Left lung (tissue), 10 donors: ENCODE data around the gene CD40. TPM values are rescaled to one million over a fixed set of nuclear protein-coding genes. Genes with fewer than 3 reads are reported as not detected.

Experiments used
- ATAC-seq: fragments of 200-7000 bp; cut with Tn5 transposase; one replicate; pipeline ENCODE4 v1.9.1; 2020; ENCODE audit warnings: moderate library complexity
- DNase-seq, 4 donors: peaks; one replicate each; pipeline ENCODE4 v3.0.0-alpha.2; 2013 to 2020
- H3K27ac ChIP-seq, 2 donors: fragments of 200-600 bp; sonication (generic) in 1 of 2; one replicate each; pipeline versions ENCODE4 v1.5.0 to v1.8.0; 2020 to 2021
- H3K27me3 ChIP-seq, 2 donors: fragments of 200-600 bp; sonication (generic) in 1 of 2; one replicate each; pipeline versions ENCODE4 v1.5.0 to v1.8.0; 2020 to 2021
- H3K36me3 ChIP-seq, 2 donors: fragments of 200-600 bp; sonication (generic) in 1 of 2; one replicate each; pipeline versions ENCODE4 v1.5.0 to v1.8.0; 2020 to 2021
- H3K4me1 ChIP-seq, 2 donors: fragments of 200-600 bp; one replicate each; pipeline ENCODE4 v1.8.0; 2021
- H3K4me3 ChIP-seq, 2 donors: fragments of 200-600 bp; sonication (generic) in 1 of 2; one replicate each; pipeline versions ENCODE4 v1.5.0 to v1.8.0; 2020 to 2021; ENCODE audit warnings: mild to moderate bottlenecking in 1 of 2
- H3K9me3 ChIP-seq, 2 donors: fragments of 200-600 bp; sonication (generic) in 1 of 2; one replicate each; pipeline versions ENCODE4 v1.5.0 to v1.8.0; 2020 to 2021
- CTCF ChIP-seq, 2 donors: fragments of 200-600 bp; sonication (generic) in 1 of 2; IDR thresholded peaks; one replicate each; pipeline versions ENCODE4 v1.5.0 to v1.8.0; 2021; ENCODE audit warnings: antibody characterized with exemption in 2 of 2
- intact Hi-C, 2 donors: fragments of 100-400 bp; cut with DNase I; formaldehyde crosslinking; loops; one replicate each; pipeline versions ENCODE4 v1.11.2 to v1.14.2; 2022
- polyA plus RNA-seq, 6 donors: library from polyadenylated mRNA; unstranded; fragments of 120-200 nt; gene quantifications; one replicate each; pipeline ENCODE4 v1.2.1, GENCODE V29; 2013; ENCODE audit not compliant: insufficient read length in 6 of 6
- total RNA-seq, 2 donors: library from RNA; stranded (reverse); fragmentation: NEBNext Ultra II Directional; extraction: Animal tissue kit (Norgen Biotek cat#: 25700); gene quantifications; one replicate each; pipeline ENCODE4 v1.2.1, GENCODE V29; 2021
- donor health status: DM: no; HTN: yes; CAD: no.
- donor health status: DM: no; HTN: no; CAD: no.

The CD40 gene
- total and polyA plus RNA-seq, 8 donors = 13.9 to 27.6 (median 19.0) TPM

GRCh38 chr20:46122071-46122470, 4.0 kb downstream of the CD40 start:
- Histone ChIP-seq H3K4me3 (no peak overlapping the region), H3K4me1 (peaks cover 14 to 56% of the 10 kb centered on the region in 2 donors), H3K36me3 (peaks cover 0 to 50% of the 10 kb centered on the region in 2 donors), H3K9me3 (no peaks in the 10 kb centered on the region), H3K27ac (no peak overlapping the region), H3K27me3 (no peaks in the 10 kb centered on the region)
- DNase-seq (no peak), ATAC-seq (no peak)
- no peak for TF ChIP-seq CTCF (IDR thresholded peaks at IDR 0.05)
- intact Hi-C loops = no loop called here

DNA sequence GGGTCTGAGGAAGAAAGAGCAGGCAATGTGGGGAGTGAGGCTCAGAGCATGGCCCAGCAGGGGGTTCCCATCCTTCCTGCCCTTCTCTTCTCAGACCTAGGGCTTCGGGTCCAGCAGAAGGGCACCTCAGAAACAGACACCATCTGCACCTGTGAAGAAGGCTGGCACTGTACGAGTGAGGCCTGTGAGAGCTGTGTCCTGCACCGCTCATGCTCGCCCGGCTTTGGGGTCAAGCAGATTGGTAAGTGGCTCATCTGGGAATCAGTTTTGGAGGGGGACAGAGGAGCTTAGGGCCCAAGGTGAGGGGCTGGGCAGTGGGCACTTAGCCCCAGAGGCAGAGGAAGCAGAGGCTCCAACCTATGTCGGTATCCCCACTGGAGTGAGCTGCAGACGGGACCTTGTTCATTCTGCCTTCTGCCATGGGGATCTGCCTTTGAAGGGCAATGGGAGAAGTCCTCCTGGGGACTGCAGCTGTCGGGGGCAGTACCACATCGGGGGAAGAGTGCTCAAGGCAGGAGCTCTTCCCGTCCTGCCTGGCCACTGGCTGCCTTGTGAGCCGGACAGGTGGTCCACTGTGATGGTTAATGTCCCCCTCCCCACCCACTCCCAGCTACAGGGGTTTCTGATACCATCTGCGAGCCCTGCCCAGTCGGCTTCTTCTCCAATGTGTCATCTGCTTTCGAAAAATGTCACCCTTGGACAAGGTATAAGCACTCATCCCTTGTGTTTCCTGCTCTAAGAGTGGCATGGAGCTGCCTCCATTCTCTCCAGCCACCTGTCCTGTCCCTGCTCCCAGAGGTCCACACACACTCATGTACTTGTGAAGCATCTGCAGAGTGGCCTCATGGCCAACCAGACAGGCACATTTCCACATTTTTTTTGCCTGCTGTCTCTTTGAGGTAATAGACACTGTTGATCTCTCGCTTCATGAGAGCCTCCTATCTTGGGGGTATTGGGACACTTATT, 4.7 kb downstream of the CD40 start:
- H3K36me3 ChIP-seq = peaks cover 0 to 57% of the 10 kb centered on the region in 2 donors
- no peaks in the 10 kb centered on the region for H3K9me3 ChIP-seq
- DNase-seq (no peak), ATAC-seq (no peak)
- H3K27me3 ChIP-seq = no peaks in the 10 kb centered on the region
- intact Hi-C loops = no loop called here
- H3K4me1 ChIP-seq = peaks cover 10 to 50% of the 10 kb centered on the region in 2 donors
- no peak overlapping the region for H3K27ac ChIP-seq
- H3K4me3 ChIP-seq = no peak overlapping the region
- no peak for TF ChIP-seq CTCF (IDR thresholded peaks at IDR 0.05)

DNA sequence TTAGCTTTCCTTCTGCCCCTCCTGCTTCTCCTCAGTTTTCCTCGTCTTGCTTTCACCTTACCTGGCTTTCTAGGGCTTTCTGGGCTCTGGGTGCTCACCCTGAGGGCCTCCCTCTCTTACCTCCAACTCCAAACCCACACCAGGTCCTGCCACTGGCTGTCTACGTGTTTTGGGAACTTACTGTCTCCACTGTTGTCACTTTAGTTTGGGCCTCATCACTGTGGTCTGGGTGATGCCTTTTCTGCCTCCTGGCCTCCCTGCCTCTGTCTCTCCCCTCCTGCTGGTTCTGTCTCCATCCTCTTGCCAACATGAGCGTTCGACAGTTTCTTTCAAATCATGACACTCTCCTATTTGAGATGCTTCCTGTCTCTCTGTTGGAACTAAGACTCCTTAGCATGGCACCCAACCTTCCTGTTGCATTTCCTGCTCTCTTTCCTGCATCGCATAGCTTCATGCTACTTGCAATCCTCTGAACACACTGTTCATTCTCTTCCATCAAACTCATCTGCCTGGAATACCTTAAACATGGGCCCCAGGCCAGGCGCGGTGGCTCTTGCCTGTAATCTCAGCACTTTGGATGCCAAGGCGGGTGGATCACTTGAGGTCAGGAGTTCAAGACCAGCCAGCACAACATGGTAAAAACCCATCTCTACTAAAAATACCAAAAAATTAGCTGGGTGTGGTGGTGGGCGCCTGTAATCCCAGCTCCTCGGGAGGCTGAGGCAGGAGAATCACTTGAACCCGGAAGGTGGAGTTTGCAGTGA, 5.5 kb downstream of the CD40 start:
- TF ChIP-seq CTCF (IDR thresholded peaks at IDR 0.05) = no peak
- Histone ChIP-seq H3K36me3 (peaks cover 0 to 66% of the 10 kb centered on the region in 2 donors), H3K4me3 (no peak overlapping the region), H3K4me1 (peaks cover 9 to 41% of the 10 kb centered on the region in 2 donors), H3K9me3 (no peaks in the 10 kb centered on the region), H3K27me3 (no peaks in the 10 kb centered on the region), H3K27ac (no peak overlapping the region)
- ATAC-seq (no peak), DNase-seq (no peak)
- intact Hi-C loops = no loop called here

DNA sequence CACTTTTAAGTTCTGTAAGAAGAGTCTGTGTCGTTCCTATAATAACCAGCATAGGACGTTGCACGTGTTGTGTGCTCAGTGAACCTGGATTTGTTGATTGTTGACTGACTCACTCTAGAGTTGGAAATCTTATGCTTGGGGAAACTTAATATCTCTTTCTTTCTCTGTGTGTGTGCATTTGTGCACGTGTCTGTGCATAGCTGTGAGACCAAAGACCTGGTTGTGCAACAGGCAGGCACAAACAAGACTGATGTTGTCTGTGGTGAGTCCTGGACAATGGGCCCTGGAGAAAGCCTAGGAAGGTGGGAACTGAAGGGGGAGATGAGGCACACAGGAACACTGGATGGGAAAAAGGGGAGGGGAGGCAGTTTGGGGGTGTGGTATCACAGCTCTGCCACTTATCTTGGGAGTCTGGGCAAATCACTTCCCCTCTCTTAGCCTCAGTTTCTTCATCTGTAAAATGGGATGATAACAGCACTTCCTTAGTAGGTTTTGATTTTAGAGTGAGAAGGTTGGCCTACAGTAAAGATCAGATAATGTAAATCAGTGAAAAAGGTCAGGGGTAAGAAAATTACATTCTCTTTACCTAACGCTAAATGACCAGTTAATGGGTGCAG, 8.4 kb downstream of the CD40 start:
- no peak overlapping the region for H3K4me3 ChIP-seq

More for the DNA sequence above, 8.4 kb downstream of the CD40 start:
- peaks cover 0 to 13% of the 10 kb centered on the region in 2 donors for H3K27me3 ChIP-seq
- no peak for DNase-seq
- no peaks in the 10 kb centered on the region for H3K9me3 ChIP-seq
- intact Hi-C loops = no loop called here
- ATAC-seq = no peak
- H3K27ac ChIP-seq = no peak overlapping the region
- no peak for TF ChIP-seq CTCF (IDR thresholded peaks at IDR 0.05)
- peaks cover 0 to 69% of the 10 kb centered on the region in 2 donors for H3K36me3 ChIP-seq
- H3K4me1 ChIP-seq = peaks cover 0 to 12% of the 10 kb centered on the region in 2 donors
